DND-41 (cell line): Measurements from ENCODE around the gene BLM.

Experiments
- CTCF ChIP-seq: IDR thresholded peaks from 2 replicates; pipeline ENCODE4 v1.5.1; 2012; ENCODE audit warnings: borderline replicate concordance, low read length, moderate library complexity, mild to moderate bottlenecking; ENCODE audit not compliant: poor library complexity, severe bottlenecking; ENCODE audit errors: extremely low read depth
- EZH2 ChIP-seq: IDR thresholded peaks from 3 replicates; pipeline ENCODE4 v1.6.1; 2012; ENCODE audit warnings: borderline replicate concordance, low read depth, mild to moderate bottlenecking, moderate library complexity, low read length, inconsistent platforms; ENCODE audit not compliant: severe bottlenecking

- TF ChIP-seq CTCF (no peak), EZH2 (no peak)
These were observed 102.2 kb downstream of the BLM start for GRCh38 chr15:90819390-90819789.
